Smooth muscle cell (in vitro differentiated cells): ENCODE measurements around the gene RCBTB1. TPM values are rescaled to one million over a fixed set of nuclear protein-coding genes. Genes with fewer than 3 reads are reported as not detected.

Experiments used
- DNase-seq: peaks from one replicate; lab custom pipeline; 2025; ENCODE audit not compliant: unreplicated experiment; lab: John Stamatoyannopoulos, UW
- H2AFZ ChIP-seq: fragments of 200-600 bp; sonication (generic); 2 replicates; pipeline ENCODE4 v1.6.0; 2016; ENCODE audit warnings: antibody characterized with exemption, low read depth, mild to moderate bottlenecking
- H3F3A ChIP-seq: fragments of 200-600 bp; sonication (generic); 2 replicates; pipeline ENCODE4 v1.6.0; 2017; ENCODE audit warnings: antibody characterized with exemption, low read depth
- H3K27ac ChIP-seq: fragments of 200-600 bp; sonication (generic); 2 replicates; pipeline ENCODE4 v1.5.1; 2016; ENCODE audit warnings: low read depth, mild to moderate bottlenecking
- H3K27me3 ChIP-seq: fragments of 200-600 bp; sonication (generic); 2 replicates; pipeline ENCODE4 v1.6.1; 2016; ENCODE audit warnings: low read depth, mild to moderate bottlenecking
- H3K36me3 ChIP-seq: fragments of 200-600 bp; sonication (generic); 2 replicates; pipeline ENCODE4 v1.5.1; 2016; ENCODE audit warnings: low read depth
- H3K4me1 ChIP-seq: fragments of 200-600 bp; sonication (generic); 2 replicates; pipeline ENCODE4 v1.5.1; 2016; ENCODE audit warnings: low read depth
- H3K4me2 ChIP-seq: fragments of 200-600 bp; sonication (generic); 2 replicates; pipeline ENCODE4 v1.6.0; 2016; ENCODE audit warnings: mild to moderate bottlenecking
- H3K4me3 ChIP-seq: fragments of 200-600 bp; sonication (generic); 2 replicates; pipeline ENCODE4 v1.5.1; 2016; ENCODE audit warnings: mild to moderate bottlenecking
- H3K79me2 ChIP-seq: fragments of 200-600 bp; sonication (generic); 2 replicates; pipeline ENCODE4 v1.6.0; 2016; ENCODE audit warnings: low read depth, mild to moderate bottlenecking
- H3K9ac ChIP-seq: fragments of 200-600 bp; sonication (generic); 2 replicates; pipeline ENCODE4 v1.6.0; 2016; ENCODE audit warnings: low read depth
- H3K9me3 ChIP-seq: fragments of 200-600 bp; sonication (generic); replicated peaks from 2 replicates; pipeline ENCODE4 v1.5.1; 2016; ENCODE audit warnings: low read depth
- H4K20me1 ChIP-seq: fragments of 200-600 bp; sonication (generic); 2 replicates; pipeline ENCODE4 v1.6.0; 2016; ENCODE audit warnings: low read depth
- CTCF ChIP-seq: fragments of 200-600 bp; sonication (generic); IDR thresholded peaks from 2 replicates; pipeline ENCODE4 v1.5.1; 2017; ENCODE audit warnings: borderline replicate concordance, mild to moderate bottlenecking, antibody characterized with exemption; ENCODE audit not compliant: insufficient read depth, poor library complexity, severe bottlenecking
- WGBS: methylation state at CpG from one replicate; pipeline ENCODE4 v1.1.7; 2016; ENCODE audit warnings: low lambda C conversion rate; 5-methylcytosine and 5-hydroxymethylcytosine counted together
- polyA plus RNA-seq: library from polyadenylated mRNA; unstranded; fragments of >200 nt; fragmentation: Nextera tagmentation; extraction: Ambion mirVana; gene quantifications from 2 replicates; pipeline ENCODE4 v1.2.1, GENCODE V29; 2016
- total RNA-seq: library from RNA; depleted of rRNA; stranded (reverse); fragments of >200 nt; gene quantifications from 2 replicates; pipeline ENCODE4 v1.2.3, GENCODE V29; 2014

Gene RCBTB1
- total and polyA plus RNA-seq, 2 experiments from 2014 or later: 10.7 to 26.8 TPM

DNA sequence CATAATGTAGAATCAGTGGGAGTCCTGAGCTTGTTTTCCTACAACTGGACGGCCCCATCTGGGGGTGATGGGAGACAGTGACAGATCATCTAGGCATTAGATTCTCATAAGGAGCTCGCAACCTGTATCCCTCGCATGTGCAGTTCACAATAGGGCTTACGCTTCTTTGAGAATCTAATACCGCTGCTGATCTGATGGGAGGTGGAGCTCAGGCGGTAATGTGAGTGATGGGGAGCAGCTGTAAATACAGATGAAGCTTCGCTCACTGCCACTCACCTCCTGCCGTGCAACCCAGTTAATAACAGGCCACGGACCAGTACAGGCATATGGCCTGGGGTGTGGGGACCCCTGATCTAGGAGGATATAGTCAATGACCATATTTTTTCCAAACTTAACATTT lies 38.8 kb downstream of the RCBTB1 start:
- Histone ChIP-seq H3K27me3 (no peaks in the 10 kb centered on the region), H3K27ac (no peak overlapping the region), H3K4me1 (no peaks in the 10 kb centered on the region), H3K79me2 (no peaks in the 10 kb centered on the region), H2AFZ (no peak overlapping the region), H3K4me2 (no peak overlapping the region), H3K9ac (no peak overlapping the region), H3K4me3 (no peak overlapping the region), H3K9me3 (no peaks in the 10 kb centered on the region), H3K36me3 (peaks cover 8% of the 10 kb centered on the region), H3F3A (no peaks in the 10 kb centered on the region), H4K20me1 (no peaks in the 10 kb centered on the region)
- no peak for DNase-seq
- TF ChIP-seq CTCF: no peak
- 98% methylated on average over 9 of the region's 9 CpGs for WGBS

GRCh38 chr13:49545661-49546060 lies 39.7 kb downstream of the RCBTB1 start:
- Histone ChIP-seq H3K36me3 (peaks cover 11% of the 10 kb centered on the region), H2AFZ (no peak overlapping the region), H3K4me1 (no peaks in the 10 kb centered on the region), H4K20me1 (no peaks in the 10 kb centered on the region), H3K4me2 (no peak overlapping the region), H3K79me2 (no peaks in the 10 kb centered on the region), H3K27ac (no peak overlapping the region), H3K27me3 (no peaks in the 10 kb centered on the region), H3F3A (no peaks in the 10 kb centered on the region), H3K9ac (no peak overlapping the region), H3K9me3 (no peaks in the 10 kb centered on the region), H3K4me3 (no peak overlapping the region)
- WGBS: 82% methylated on average over 4 of the region's 4 CpGs
- no peak for DNase-seq
- no peak for TF ChIP-seq CTCF

- Histone ChIP-seq H3K4me2 (no peak overlapping the region), H2AFZ (no peak overlapping the region), H3K9ac (no peak overlapping the region), H3K9me3 (no peaks in the 10 kb centered on the region), H3F3A (no peaks in the 10 kb centered on the region), H3K27me3 (no peaks in the 10 kb centered on the region), H3K79me2 (no peaks in the 10 kb centered on the region), H3K36me3 (peaks cover 11% of the 10 kb centered on the region), H3K4me1 (no peaks in the 10 kb centered on the region), H4K20me1 (no peaks in the 10 kb centered on the region), H3K4me3 (no peak overlapping the region), H3K27ac (no peak overlapping the region)
- 91% methylated on average over 3 of the region's 3 CpGs for WGBS
- no peak for DNase-seq
- no peak for TF ChIP-seq CTCF
These were observed 41.7 kb downstream of the RCBTB1 start for GRCh38 chr13:49543656-49544055.

GRCh38 chr13:49540552-49540951 lies 44.8 kb downstream of the RCBTB1 start:
- H3K4me3 ChIP-seq: no peak overlapping the region
- no peak for DNase-seq

More at GRCh38 chr13:49540552-49540951, 44.8 kb downstream of the RCBTB1 start:
- H2AFZ ChIP-seq: peak overlapping the region; percentile 63
- H3K4me1 ChIP-seq: no peaks in the 10 kb centered on the region
- no peaks in the 10 kb centered on the region for H3F3A ChIP-seq
- no peaks in the 10 kb centered on the region for H3K27me3 ChIP-seq
- peak overlapping the region; percentile 61 for H3K4me2 ChIP-seq
- TF ChIP-seq CTCF: no peak
- H3K9ac ChIP-seq: peak overlapping the region; percentile 35
- no peaks in the 10 kb centered on the region for H3K9me3 ChIP-seq
- H3K36me3 ChIP-seq: peaks cover 11% of the 10 kb centered on the region
- H3K27ac ChIP-seq: peak overlapping the region; percentile 55
- WGBS: 36% methylated on average over 7 of the region's 7 CpGs
- no peaks in the 10 kb centered on the region for H3K79me2 ChIP-seq
- no peaks in the 10 kb centered on the region for H4K20me1 ChIP-seq
